ENCODE measurements around the gene MEP1B. TPM values are rescaled to one million over a fixed set of nuclear protein-coding genes. Genes with fewer than 3 reads are reported as not detected.

Gene MEP1B
- total and polyA plus RNA-seq, 12 donors, result not detected

DNA sequence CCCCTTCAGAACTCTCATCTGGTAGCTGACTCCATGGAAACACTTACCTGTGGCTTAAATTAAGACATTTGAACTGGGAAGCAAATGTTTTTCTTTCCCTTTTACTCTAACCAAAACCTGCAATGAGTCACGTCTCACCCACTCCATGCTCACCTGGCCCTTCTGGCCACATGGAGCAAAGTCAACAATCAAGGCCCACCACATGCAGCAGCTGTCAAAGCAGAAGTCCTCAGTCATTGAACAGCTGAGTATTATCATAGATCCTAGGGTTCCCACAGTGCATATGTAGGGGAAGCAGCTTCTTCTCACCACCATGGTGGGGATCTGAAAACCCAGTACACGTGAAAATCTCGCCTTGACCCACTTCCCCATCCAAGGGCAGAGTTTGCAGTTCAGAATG, 12.3 kb upstream of the MEP1B start:
- H3K4me1 ChIP-seq (replicated peaks in 1 of 2), result no peaks in the 10 kb centered on the region
- TF ChIP-seq POLR2A (IDR thresholded peaks at IDR 0.05), result no peak
- TF ChIP-seq, protein P1, sequence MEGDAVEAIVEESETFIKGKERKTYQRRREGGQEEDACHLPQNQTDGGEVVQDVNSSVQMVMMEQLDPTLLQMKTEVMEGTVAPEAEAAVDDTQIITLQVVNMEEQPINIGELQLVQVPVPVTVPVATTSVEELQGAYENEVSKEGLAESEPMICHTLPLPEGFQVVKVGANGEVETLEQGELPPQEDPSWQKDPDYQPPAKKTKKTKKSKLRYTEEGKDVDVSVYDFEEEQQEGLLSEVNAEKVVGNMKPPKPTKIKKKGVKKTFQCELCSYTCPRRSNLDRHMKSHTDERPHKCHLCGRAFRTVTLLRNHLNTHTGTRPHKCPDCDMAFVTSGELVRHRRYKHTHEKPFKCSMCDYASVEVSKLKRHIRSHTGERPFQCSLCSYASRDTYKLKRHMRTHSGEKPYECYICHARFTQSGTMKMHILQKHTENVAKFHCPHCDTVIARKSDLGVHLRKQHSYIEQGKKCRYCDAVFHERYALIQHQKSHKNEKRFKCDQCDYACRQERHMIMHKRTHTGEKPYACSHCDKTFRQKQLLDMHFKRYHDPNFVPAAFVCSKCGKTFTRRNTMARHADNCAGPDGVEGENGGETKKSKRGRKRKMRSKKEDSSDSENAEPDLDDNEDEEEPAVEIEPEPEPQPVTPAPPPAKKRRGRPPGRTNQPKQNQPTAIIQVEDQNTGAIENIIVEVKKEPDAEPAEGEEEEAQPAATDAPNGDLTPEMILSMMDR (IDR thresholded peaks at IDR 0.05), result no peak
- DNase-seq, result no peak
- no peaks in the 10 kb centered on the region for H3K36me3 ChIP-seq (replicated peaks in 1 of 2)
- H3K27me3 ChIP-seq, result no peaks in the 10 kb centered on the region
- 66 to 73% (median 68%) methylated on average over 3 of the region's 3 CpGs for WGBS, 4 donors
- H3K4me3 ChIP-seq, result no peak overlapping the region
- H3K9me3 ChIP-seq (replicated peaks in 1 of 3), result no peaks in the 10 kb centered on the region
- intact Hi-C loops (cut with DNase I), result no loop called here
- no peak overlapping the region for H3K27ac ChIP-seq

DNA sequence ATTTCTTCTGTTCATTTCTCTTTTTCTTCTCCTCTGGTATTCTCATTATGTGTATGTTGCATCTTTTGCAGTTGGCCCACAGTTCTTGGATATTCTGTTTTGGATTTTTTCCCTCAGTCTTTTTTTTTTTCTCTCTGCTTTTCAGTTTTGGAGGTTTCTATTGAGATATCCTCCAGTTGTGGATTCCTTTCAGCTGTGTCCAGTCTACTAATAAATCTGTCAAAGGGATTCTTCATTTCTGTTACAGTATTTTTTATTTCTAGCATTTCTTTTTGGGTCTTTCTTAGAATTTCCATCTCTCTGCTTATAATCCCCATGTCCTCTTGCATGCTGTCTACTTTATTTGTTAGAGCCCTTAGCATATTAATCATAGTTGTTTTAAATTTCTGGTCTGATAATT, 6.3 kb upstream of the MEP1B start:
- TF ChIP-seq, protein P1 (IDR thresholded peaks at IDR 0.05), result no peak
- no peak for TF ChIP-seq POLR2A (IDR thresholded peaks at IDR 0.05)
- Histone ChIP-seq H3K36me3 (replicated peaks in 1 of 2) (no peaks in the 10 kb centered on the region), H3K27ac (no peak overlapping the region), H3K27me3 (no peaks in the 10 kb centered on the region), H3K4me1 (replicated peaks in 1 of 2) (no peaks in the 10 kb centered on the region), H3K4me3 (no peak overlapping the region), H3K9me3 (replicated peaks in 1 of 3) (no peaks in the 10 kb centered on the region)
- no peak for DNase-seq
- intact Hi-C loops (cut with DNase I), result no loop called here

DNA sequence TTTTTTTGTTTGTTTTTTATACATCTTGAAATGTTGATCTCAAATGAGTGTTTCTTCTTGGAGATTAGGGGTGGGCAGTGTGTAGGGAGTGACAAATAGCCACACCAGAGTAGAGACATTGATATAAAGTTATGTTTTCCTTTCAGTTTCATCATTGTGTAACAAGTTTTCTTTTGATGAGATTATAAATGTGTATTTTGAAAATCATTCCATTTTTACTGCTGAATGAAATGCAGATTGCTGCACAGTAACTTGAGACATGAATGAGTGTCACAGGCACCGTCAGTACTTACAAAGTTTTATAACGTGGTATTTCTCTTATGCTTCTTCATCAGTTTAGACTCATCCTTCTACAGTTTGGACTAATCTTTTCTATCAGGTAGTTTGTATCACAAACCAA, 370 bp downstream of the MEP1B start:
- no peaks in the 10 kb centered on the region for H3K36me3 ChIP-seq (replicated peaks in 1 of 2)
- H3K27ac ChIP-seq, result no peak overlapping the region
- TF ChIP-seq, protein P1 (IDR thresholded peaks at IDR 0.05), result no peak
- no peak for TF ChIP-seq POLR2A (IDR thresholded peaks at IDR 0.05)
- intact Hi-C loops (cut with DNase I), result no loop called here
- WGBS, 4 donors, result 72 to 80% (median 75%) methylated on average over 2 of the region's 2 CpGs
- no peak overlapping the region for H3K4me3 ChIP-seq
- H3K9me3 ChIP-seq (replicated peaks in 1 of 3), result no peaks in the 10 kb centered on the region
- no peak for DNase-seq
- H3K27me3 ChIP-seq, result no peaks in the 10 kb centered on the region
- no peaks in the 10 kb centered on the region for H3K4me1 ChIP-seq (replicated peaks in 1 of 2)

DNA sequence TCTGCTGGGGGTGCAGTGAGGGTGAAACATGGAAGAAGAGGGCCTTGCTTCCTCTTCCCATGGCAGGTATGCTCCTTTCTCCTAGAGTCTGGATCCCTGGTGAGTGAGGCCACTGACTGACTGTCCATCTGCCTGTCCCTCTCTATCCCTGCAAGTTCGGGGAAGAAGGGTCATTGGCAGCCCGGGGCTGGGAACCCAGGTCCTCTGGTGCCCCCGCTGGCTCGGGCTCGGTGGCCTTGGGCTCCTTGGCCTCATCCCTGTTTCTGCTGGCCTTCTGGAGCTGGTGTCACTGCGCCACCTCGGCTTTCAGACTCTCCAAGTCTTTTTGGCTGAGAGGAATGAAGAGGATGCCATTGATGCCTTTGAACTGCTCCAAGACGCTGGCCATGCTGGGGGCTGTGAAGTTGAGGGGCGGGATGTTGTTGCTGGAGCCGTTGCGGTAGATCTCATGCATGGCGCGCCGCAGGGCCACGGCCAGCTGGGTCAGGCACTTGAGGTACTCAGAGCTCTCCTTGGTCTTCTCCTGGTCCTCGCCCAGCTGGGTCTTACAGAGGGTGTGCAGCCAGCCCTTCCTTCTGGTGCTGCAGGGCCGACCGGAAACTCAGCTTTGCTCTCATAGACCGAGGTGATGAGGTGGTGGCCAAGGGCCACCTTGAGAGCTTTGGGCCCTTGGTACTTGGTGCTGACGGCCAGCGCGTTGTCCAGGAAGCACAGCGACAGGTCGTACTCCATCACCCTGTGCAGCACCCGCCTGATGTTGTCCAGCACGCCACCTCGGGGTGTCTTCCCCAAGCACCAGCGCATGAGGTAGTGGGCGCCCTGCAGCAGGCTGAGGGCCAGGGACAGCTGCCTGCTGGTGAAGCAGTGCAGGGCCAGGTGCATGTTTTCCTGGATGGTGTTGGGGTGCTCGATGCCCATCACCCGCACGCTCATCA, 6.3 kb downstream of the MEP1B start:
- Histone ChIP-seq H3K4me3 (no peak overlapping the region), H3K4me1 (replicated peaks in 1 of 2) (no peaks in the 10 kb centered on the region), H3K27ac (no peak overlapping the region), H3K36me3 (replicated peaks in 1 of 2) (no peaks in the 10 kb centered on the region), H3K9me3 (replicated peaks in 1 of 3) (no peaks in the 10 kb centered on the region), H3K27me3 (no peaks in the 10 kb centered on the region)
- TF ChIP-seq POLR2A (IDR thresholded peaks at IDR 0.05), result no peak
- TF ChIP-seq, protein P1 (IDR thresholded peaks at IDR 0.05), result no peak
- intact Hi-C loops (cut with DNase I), result no loop called here
- 87 to 94% (median 91%) methylated on average over 19 to 32 of the region's 32 CpGs for WGBS, 4 donors
- no peak for DNase-seq
